ENCODE data around the gene TMIGD2.
A peak's percentile ranks its signal among the peaks of the same experiment; 100 is the strongest.

Gene TMIGD2

DNA sequence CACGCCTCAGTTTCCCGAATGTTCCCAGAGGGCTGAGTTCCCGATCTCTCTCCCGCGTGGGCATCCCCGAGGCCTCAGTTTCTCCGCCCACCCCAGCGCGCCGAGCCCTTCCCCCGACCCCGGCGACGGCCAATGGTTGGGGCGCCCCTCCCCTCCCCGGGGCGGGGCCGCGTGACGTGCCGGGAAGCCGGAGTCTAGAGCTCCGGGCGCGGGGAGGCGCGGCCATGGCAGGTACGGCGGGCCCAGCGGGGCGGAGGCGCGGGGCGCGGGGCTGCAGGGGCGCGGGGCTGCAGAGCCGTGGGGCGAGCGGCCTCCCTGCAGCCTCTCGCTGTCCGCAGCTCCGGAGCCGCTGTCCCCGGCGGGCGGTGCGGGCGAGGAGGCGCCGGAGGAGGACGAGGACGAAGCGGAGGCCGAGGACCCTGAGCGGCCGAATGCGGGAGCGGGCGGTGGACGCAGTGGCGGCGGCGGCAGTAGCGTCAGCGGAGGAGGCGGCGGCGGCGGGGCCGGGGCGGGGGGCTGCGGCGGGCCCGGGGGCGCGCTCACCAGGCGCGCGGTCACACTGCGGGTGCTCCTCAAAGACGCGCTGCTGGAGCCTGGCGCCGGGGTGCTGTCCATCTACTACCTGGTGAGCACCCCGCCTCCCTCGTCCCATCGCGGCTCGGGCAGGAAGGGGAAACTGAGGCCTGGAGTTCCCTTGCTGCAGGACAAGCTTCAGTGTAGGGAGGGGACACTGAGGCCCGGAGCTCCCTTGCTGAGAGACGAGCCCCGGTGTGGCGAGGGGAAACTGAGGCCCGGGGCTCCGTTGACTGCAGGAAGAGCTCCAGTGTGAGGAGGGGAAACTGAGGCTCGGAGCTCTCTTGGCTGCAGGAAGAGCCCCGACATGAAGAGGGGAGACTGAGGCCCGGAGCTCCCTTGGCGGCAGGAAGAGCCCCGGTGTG is 41.5 kb upstream of the TMIGD2 start, which contains the start of gene MPND:
Gene MPND, plus strand, starts transcription at position 193 of the 938 bp plus-strand sequence. Its CDS starts 32 bp downstream, at position 225.
- CTCF ChIA-PET, result interaction anchor here (1.1 to 2.7 kb wide), 3 partner anchors 9 to 111 kb away, joined by 3 to 30 read pairs (median 18); no protein-coding TSS in a partner anchor
- DNase-seq (ENCODE audit: extremely low spot score), result peak; percentile 82
- POLR2A ChIA-PET, result interaction anchor here (0.6 to 2.8 kb wide), 24 partner anchors 10 to 131 kb away, joined by 3 to 34 read pairs (median 7); partner anchors contain the start of genes CHAF1A, FSD1 and YJU2
- TF ChIP-seq BHLHE40 (IDR thresholded peaks at IDR 0.05; ENCODE audit: borderline replicate concordance), result no peak
- no peak for TF ChIP-seq L3MBTL2 (conservative IDR thresholded peaks at IDR 0.05)
- TF ChIP-seq ZNF384 (IDR thresholded peaks at IDR 0.05), result no peak
- TF ChIP-seq LEF1 (IDR thresholded peaks at IDR 0.05; ENCODE audit: borderline replicate concordance), result no peak
- no peak for TF ChIP-seq SP1 (IDR thresholded peaks at IDR 0.05)
- no peak for TF ChIP-seq HDGF (IDR thresholded peaks at IDR 0.05; ENCODE audit: borderline replicate concordance)
- TF ChIP-seq ARNT (IDR thresholded peaks at IDR 0.05), result no peak
- no peak for TF ChIP-seq TARDBP (IDR thresholded peaks at IDR 0.05)
- no peak for TF ChIP-seq FOXK2 (IDR thresholded peaks at IDR 0.05)
- TF ChIP-seq SUZ12 (IDR thresholded peaks at IDR 0.05), result no peak
- no peak for TF ChIP-seq ELF4 (IDR thresholded peaks at IDR 0.05)
- no peak for TF ChIP-seq FOXA1 (IDR thresholded peaks at IDR 0.05)
- no peak for TF ChIP-seq NFRKB (IDR thresholded peaks at IDR 0.05)
- TF ChIP-seq, protein P1, sequence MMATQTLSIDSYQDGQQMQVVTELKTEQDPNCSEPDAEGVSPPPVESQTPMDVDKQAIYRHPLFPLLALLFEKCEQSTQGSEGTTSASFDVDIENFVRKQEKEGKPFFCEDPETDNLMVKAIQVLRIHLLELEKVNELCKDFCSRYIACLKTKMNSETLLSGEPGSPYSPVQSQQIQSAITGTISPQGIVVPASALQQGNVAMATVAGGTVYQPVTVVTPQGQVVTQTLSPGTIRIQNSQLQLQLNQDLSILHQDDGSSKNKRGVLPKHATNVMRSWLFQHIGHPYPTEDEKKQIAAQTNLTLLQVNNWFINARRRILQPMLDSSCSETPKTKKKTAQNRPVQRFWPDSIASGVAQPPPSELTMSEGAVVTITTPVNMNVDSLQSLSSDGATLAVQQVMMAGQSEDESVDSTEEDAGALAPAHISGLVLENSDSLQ (IDR thresholded peaks at IDR 0.05), result no peak
- no peak for TF ChIP-seq FOXM1 (IDR thresholded peaks at IDR 0.05; ENCODE audit: borderline replicate concordance)

DNA sequence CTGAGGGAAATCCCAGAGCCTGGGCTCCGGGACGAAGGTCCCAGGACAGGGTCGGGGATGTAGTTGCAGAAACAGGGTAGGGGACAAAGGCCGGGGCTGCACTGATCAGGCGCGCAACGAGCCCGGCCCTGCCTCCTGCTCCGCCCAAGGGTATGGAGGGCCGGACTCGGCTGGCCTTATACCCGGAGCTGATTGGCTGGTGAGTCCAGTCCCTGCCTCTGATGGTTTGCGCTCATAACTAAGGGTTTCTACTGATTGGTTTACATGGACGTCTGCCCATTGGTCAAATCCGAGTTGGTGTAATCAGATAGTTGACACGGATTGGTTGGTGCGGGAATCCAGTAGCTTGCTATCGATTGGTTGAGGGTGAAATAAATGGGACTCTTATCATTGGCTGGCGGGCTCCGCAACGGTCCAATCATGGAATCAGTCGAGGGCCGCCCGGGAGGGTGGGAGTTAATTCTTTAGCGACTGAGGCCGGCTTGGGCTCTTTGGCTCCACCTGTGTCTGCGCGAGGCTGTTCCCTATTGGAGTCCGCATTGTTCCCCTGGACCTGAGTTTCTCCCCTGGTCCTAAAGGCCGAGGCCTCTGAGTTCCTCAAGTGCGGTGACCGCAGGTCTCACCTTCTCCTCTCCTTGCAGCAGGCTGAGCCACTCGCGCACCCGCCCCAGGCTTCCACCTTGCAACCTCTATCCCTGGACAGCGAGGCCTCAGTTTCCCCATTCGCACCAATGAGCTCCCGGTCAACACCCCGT is 40.6 kb upstream of the TMIGD2 start:
- peak; percentile 92 for DNase-seq (ENCODE audit: extremely low spot score)
- POLR2A ChIA-PET, result interaction anchor here (0.6 to 2.8 kb wide), 31 partner anchors 9 to 580 kb away, joined by 3 to 34 read pairs (median 6); partner anchors contain the start of genes CHAF1A, FSD1, MRPL54 and TMIGD2
- TF ChIP-seq SUZ12 (IDR thresholded peaks at IDR 0.05), result no peak
- TF ChIP-seq NFRKB (IDR thresholded peaks at IDR 0.05), result no peak
- TF ChIP-seq ZNF384 (IDR thresholded peaks at IDR 0.05), result peak; percentile 76
- TF ChIP-seq, protein P1 (IDR thresholded peaks at IDR 0.05), result no peak
- no peak for TF ChIP-seq LEF1 (IDR thresholded peaks at IDR 0.05; ENCODE audit: borderline replicate concordance)
- TF ChIP-seq CTBP1 (IDR thresholded peaks at IDR 0.05; ENCODE audit: borderline replicate concordance), result no peak
- TF ChIP-seq L3MBTL2 (conservative IDR thresholded peaks at IDR 0.05), result peak; percentile 73
- no peak for TF ChIP-seq FOXK2 (IDR thresholded peaks at IDR 0.05)
- TF ChIP-seq TARDBP (IDR thresholded peaks at IDR 0.05), result peak; percentile 51; the same call in 1 of the 2 replicates
- TF ChIP-seq FOXA1 (IDR thresholded peaks at IDR 0.05), result no peak
- no peak for TF ChIP-seq SP1 (IDR thresholded peaks at IDR 0.05)
- TF ChIP-seq FOXM1 (IDR thresholded peaks at IDR 0.05; ENCODE audit: borderline replicate concordance), result no peak
- TF ChIP-seq HDGF (IDR thresholded peaks at IDR 0.05; ENCODE audit: borderline replicate concordance), result peak; percentile 62; the same call in 1 of the 2 replicates
- no peak for TF ChIP-seq BHLHE40 (IDR thresholded peaks at IDR 0.05; ENCODE audit: borderline replicate concordance)
- no peak for TF ChIP-seq ARNT (IDR thresholded peaks at IDR 0.05)
- TF ChIP-seq ELF4 (IDR thresholded peaks at IDR 0.05), result no peak
- CTCF ChIA-PET, result interaction anchor here (0.7 to 2.7 kb wide), 4 partner anchors 9 to 110 kb away, joined by 3 to 30 read pairs (median 10); no protein-coding TSS in a partner anchor

DNA sequence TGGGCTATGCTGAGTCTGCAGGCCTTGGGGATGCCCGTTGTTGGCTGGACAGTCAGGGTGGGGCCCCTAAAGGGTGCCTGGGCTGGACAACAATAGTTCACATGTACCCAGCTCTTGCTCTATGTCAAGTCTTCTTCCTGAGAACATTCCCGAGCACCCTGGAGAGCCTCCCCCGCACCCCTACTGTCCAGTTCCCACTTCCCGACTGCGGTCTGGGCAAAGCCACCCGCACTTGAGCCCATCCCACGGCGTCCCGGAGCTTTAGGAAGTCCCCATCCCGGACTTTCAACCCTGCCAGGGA is 40.1 kb upstream of the TMIGD2 start:
- DNase-seq (ENCODE audit: extremely low spot score), result no peak
- ChIA-PET POLR2A (interaction anchor here (0.6 to 2.8 kb wide), 26 partner anchors 9 to 580 kb away, joined by 3 to 34 read pairs (median 7); partner anchors contain the start of genes CHAF1A, FSD1, MRPL54 and YJU2), CTCF (interaction anchor here (0.7 to 2.7 kb wide), 3 partner anchors 10 to 75 kb away, joined by 3 to 30 read pairs (median 18); no protein-coding TSS in a partner anchor)
- no peak for TF ChIP-seq CTBP1 (IDR thresholded peaks at IDR 0.05; ENCODE audit: borderline replicate concordance)
- TF ChIP-seq, protein P1 (IDR thresholded peaks at IDR 0.05), result no peak
- no peak for TF ChIP-seq NFRKB (IDR thresholded peaks at IDR 0.05)
- TF ChIP-seq FOXA1 (IDR thresholded peaks at IDR 0.05), result no peak
- no peak for TF ChIP-seq FOXM1 (IDR thresholded peaks at IDR 0.05; ENCODE audit: borderline replicate concordance)
- no peak for TF ChIP-seq HDGF (IDR thresholded peaks at IDR 0.05; ENCODE audit: borderline replicate concordance)
- no peak for TF ChIP-seq LEF1 (IDR thresholded peaks at IDR 0.05; ENCODE audit: borderline replicate concordance)
- no peak for TF ChIP-seq ELF4 (IDR thresholded peaks at IDR 0.05)
- TF ChIP-seq SP1 (IDR thresholded peaks at IDR 0.05), result no peak
- no peak for TF ChIP-seq ZNF384 (IDR thresholded peaks at IDR 0.05)
- TF ChIP-seq TARDBP (IDR thresholded peaks at IDR 0.05), result no peak
- no peak for TF ChIP-seq ARNT (IDR thresholded peaks at IDR 0.05)
- TF ChIP-seq L3MBTL2 (conservative IDR thresholded peaks at IDR 0.05), result no peak
- no peak for TF ChIP-seq BHLHE40 (IDR thresholded peaks at IDR 0.05; ENCODE audit: borderline replicate concordance)
- no peak for TF ChIP-seq FOXK2 (IDR thresholded peaks at IDR 0.05)
- no peak for TF ChIP-seq SUZ12 (IDR thresholded peaks at IDR 0.05)

DNA sequence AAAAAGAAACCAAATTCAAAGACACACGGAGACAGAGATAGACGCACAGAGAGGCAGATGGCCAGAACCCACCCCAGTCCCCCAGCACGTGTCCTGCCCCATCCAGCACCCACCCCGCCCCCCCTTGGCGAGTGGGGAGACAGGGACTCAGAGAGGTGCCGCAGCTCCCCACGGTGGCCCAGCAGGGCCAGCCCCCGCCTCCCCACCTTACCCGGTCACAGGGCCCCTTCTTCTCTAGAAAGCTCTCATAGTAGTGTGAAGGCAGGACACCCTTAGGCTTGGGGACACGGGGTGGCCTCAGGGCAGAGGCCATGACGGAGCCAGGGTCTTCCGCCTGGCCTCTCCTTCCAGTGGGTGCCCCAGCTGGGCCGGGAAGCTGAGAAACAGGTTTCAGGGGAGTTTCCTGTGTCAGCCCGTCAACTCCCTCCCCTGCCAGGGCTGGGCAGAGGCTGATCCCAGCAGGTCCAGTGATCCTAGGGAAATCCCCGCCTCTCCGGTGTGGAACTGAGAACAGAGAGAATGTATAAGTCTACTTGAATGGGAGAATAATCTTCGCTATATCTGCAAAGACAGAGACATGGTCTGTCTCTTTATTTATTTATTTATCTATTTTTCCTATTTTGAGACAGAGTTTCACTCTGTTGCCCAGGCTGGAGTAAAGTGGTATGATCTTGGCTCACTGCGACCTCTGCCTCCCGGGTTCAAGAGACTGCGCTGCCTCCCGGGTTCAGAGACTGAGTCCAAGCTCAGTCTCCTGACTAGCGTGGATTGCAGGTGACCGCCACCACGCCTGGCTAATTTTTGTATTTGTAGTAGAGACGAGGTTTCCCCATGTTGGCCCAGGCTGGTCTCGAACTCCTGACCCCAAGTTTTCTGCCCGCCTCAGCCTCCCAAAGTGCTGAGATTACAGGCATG is 36.5 kb upstream of the TMIGD2 start, which contains the start of gene STAP2:
Gene STAP2, minus strand, starts transcription at position 387 of the 915 bp plus-strand sequence. Its CDS starts 74 bp downstream, at position 313.
- CTCF ChIA-PET, result no interaction called here
- TF ChIP-seq ELF4 (IDR thresholded peaks at IDR 0.05), result no peak
- no peak for TF ChIP-seq BHLHE40 (IDR thresholded peaks at IDR 0.05; ENCODE audit: borderline replicate concordance)
- TF ChIP-seq SP1 (IDR thresholded peaks at IDR 0.05), result no peak
- TF ChIP-seq NFRKB (IDR thresholded peaks at IDR 0.05), result no peak
- no peak for TF ChIP-seq FOXM1 (IDR thresholded peaks at IDR 0.05; ENCODE audit: borderline replicate concordance)
- no peak for TF ChIP-seq FOXA1 (IDR thresholded peaks at IDR 0.05)
- POLR2A ChIA-PET, result interaction anchor here (0.8 kb wide), 1 partner anchor 33 kb away, joined by 3 read pairs; no protein-coding TSS in a partner anchor
- DNase-seq (ENCODE audit: extremely low spot score), result no peak
